HAP-1 (cell line): ENCODE data around the gene ACACA.
A peak's percentile ranks its signal among the peaks of the same experiment; 100 is the strongest.
"Not testable (repeated sequence)": the region's sequence is repeated elsewhere in the genome, so short reads cannot be mapped to it uniquely, and the experiment has no call there.

Experiments used
- DNase-seq, 2 experiments: peaks; one replicate each; pipeline ENCODE4 v3.0.0-alpha.2; 2016 to 2020; ENCODE audit warnings: low spot score in 2 of 2
- H3K27me3 ChIP-seq: fragments of 250-450 bp; sonication (Bioruptor Pico); 2 replicates; pipeline ENCODE4 v1.5.1; 2020; ENCODE audit warnings: low read depth, mild to moderate bottlenecking, moderate library complexity
- H3K36me3 ChIP-seq: fragments of 250-450 bp; sonication (Bioruptor Pico); replicated peaks from 2 replicates; pipeline ENCODE4 v1.5.1; 2020; ENCODE audit warnings: mild to moderate bottlenecking
- H3K4me1 ChIP-seq: fragments of 250-450 bp; sonication (Bioruptor Pico); 2 replicates; pipeline ENCODE4 v1.5.1; 2020; ENCODE audit warnings: mild to moderate bottlenecking
- H3K4me3 ChIP-seq: fragments of 250-450 bp; sonication (Bioruptor Pico); 2 replicates; pipeline ENCODE4 v1.5.1; 2020; ENCODE audit warnings: mild to moderate bottlenecking, moderate library complexity
- H3K9me3 ChIP-seq: fragments of 250-450 bp; sonication (Bioruptor Pico); 2 replicates; pipeline ENCODE4 v1.5.1; 2020; ENCODE audit warnings: mild to moderate bottlenecking, moderate library complexity
- in situ Hi-C: fragments of 300-500 bp; cut with MboI; formaldehyde crosslinking; loops from 3 replicates; pipeline ENCODE4 v1.14.3; 2020; ENCODE audit warnings: low sequenced_read_pairs, inconsistent platforms, mixed read lengths

Gene ACACA

DNA sequence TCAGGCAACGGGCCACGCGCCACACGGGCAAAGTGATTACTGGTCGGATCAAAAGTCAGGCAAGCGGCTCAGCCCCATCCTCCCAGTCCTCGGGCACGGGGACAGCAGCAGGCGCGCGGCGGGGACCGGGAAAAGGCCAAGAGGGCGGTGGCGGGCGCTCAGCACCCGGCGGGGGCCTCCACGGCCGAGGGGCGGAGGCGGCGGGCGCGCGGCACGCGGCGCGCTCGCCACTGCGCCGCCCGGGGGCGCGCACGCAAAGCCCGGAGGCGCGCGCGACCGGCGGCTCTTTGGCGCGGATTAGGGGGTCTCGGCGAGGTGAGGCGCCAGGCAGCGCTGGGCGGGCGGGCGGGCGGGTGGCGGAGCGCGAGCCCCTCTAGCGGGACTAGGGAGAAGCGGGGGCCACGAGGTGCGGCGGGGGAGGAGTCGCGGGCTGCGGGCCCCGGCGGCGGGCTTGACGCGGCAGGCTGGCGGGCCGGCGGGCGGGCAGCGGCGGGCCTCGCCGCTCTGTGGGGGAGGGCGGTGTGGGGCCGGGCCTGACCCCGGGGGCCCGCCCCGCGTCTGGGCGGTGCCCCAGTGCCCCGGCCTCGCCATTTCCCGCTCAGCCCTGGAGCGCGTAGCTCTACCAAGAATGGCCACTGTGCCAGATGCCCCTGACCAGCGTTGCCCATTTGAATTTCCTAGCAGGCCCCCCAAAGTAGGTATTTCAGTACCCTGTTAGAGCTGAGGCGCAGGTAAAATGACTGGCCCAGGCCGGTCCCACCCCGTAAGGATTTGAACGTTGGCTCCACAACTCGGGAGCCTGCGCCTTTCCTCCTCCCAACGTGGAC lies at the start of gene ACACA, which contains the start of gene TADA2A:
Gene ACACA (minus strand): TSS at position 202 of the 827 bp plus-strand sequence. CDS start 537 bp downstream, outside the sequence.
Gene TADA2A (plus strand): TSS at position 252 of the 827 bp plus-strand sequence. CDS start 4,480 bp downstream, outside the sequence.
- peak; percentile 78 to 86 for DNase-seq
- H3K27me3 ChIP-seq: no peaks in the 10 kb centered on the region
- H3K36me3 ChIP-seq: peaks cover 19% of the 10 kb centered on the region
- in situ Hi-C loops: no loop called here
- H3K4me3 ChIP-seq: peak within 1 kb of the TSS; percentile 77
- no peaks in the 10 kb centered on the region for H3K9me3 ChIP-seq
- H3K4me1 ChIP-seq: peaks cover 14% of the 10 kb centered on the region

DNA sequence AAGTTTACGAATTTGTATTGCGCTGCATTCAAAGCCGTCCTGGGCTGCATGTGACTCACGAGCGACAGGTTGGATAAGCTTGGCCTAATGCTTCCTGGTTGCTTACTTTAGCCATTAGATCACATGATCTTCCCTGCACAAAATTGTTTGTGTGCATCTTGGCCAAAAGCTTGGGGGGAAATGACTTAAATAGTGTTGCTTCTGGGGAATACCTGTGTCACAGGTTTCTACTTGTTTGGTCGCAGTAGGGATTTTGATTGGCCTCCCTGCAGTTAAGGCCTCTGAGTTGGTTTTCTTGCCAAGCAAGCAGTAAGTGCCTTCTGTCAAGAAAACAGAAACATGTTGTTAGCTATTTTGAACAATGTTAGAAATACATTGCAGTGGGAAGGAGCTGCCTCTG lies 43.5 kb upstream of the ACACA start:
- Histone ChIP-seq H3K27me3 (no peaks in the 10 kb centered on the region; the same call in 1 of the 2 replicates), H3K4me3 (no peak overlapping the region), H3K9me3 (no peaks in the 10 kb centered on the region), H3K4me1 (peaks cover 8% of the 10 kb centered on the region), H3K36me3 (peaks cover 14% of the 10 kb centered on the region; the same call in 1 of the 2 replicates)
- DNase-seq: no peak
- in situ Hi-C loops: no loop called here

DNA sequence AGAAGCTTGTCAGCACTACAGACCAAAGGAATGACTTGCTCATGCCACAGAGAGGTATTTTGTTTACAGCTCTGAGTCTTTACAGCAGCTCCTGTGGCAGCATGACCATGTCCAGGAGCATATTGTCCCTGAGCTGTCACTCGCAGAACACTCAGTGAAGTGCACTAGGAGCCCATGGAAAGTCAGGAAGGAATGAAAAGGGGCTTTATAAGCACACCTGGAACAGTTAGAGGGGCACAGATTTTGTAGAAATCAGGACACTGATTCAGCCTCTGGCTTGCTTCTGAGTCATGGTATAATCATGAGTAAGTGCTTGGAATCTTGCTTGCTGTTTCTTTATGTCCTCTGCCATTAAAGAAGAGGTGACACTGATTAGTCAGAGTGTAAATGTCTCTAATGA lies 41.0 kb upstream of the ACACA start:
- no peak for DNase-seq
- Histone ChIP-seq H3K9me3 (no peaks in the 10 kb centered on the region), H3K4me3 (no peak overlapping the region), H3K27me3 (no peaks in the 10 kb centered on the region; the same call in 1 of the 2 replicates), H3K4me1 (peaks cover 8% of the 10 kb centered on the region), H3K36me3 (peaks cover 20% of the 10 kb centered on the region)
- in situ Hi-C loops: no loop called here

DNA sequence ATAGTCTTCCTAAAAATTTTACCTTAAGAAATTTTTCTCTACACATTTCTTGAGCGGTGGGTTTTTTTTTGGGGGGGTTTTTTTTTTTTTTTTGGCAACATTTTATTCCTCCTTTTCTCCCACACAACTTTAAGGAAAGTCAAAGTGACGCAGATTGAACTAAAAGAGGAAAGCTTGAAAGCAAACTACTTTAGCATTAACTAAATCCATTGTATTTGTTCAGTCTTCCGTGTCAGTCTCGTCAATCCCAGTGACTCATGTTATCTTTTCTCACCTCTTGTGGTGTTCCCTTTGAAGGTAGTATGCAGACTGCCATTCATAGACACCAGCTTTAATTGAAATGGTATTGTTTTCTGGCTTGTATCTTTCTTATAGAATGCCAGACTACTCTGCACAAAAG lies 39.4 kb upstream of the ACACA start:
- Histone ChIP-seq H3K4me1 (peaks cover 8% of the 10 kb centered on the region), H3K36me3 (peaks cover 26% of the 10 kb centered on the region), H3K27me3 (no peaks in the 10 kb centered on the region; the same call in 1 of the 2 replicates), H3K9me3 (no peaks in the 10 kb centered on the region), H3K4me3 (no peak overlapping the region)
- DNase-seq: peak; percentile 22 to 81
- in situ Hi-C loops: no loop called here

DNA sequence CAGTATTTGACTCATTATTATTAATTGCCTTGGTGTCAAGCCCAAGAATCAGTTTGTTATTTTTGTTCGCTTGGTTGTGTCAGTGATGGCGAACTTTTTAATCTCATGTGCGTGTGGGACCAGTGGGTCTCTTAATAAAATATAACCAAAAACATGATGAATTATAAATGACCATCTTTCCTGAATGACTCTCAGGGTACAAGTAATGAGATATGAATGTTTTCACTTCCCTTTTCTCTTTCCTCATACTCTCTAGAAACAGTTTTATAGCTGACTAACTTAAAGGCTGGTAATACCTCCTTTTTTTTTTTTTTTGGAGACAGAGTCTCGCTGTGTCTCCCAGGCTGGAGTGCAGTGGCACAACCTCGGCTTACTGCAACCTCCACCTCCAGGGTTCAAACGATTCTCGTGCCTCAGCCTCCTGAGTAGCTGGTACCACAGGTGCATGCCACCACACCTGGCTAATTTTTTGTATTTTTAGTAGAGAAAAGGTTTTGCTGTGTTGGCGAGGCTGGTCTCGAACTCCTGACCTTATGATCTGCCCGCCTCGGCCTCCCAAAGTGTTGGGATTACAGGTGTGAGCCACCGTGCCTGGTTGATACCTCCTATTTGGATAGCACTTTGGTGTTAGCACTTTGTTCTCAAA lies 34.9 kb upstream of the ACACA start:
- peaks cover 46% of the 10 kb centered on the region for H3K36me3 ChIP-seq
- H3K4me3 ChIP-seq, DNase-seq, H3K9me3 ChIP-seq, in situ Hi-C loops, H3K27me3 ChIP-seq, H3K4me1 ChIP-seq: not testable (repeated sequence)

DNA sequence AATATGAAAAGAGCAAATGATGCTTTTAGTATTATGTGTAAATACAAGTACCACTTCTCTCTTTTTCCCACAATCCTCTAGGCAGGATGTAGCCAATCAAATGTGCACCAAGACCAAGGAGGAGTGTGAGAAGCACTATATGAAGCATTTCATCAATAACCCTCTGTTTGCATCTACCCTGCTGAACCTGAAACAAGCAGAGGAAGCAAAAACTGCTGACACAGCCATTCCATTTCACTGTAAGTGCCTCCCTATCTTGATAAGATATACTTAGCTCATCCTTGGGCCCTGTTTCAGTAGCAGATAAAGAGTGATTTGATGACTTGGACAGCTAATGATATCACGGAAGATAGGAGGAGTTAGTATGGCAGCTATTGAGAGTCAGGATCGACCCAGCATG lies 33.8 kb upstream of the ACACA start:
- Histone ChIP-seq H3K36me3 (peaks cover 46% of the 10 kb centered on the region), H3K27me3 (no peaks in the 10 kb centered on the region), H3K9me3 (no peaks in the 10 kb centered on the region), H3K4me3 (no peak overlapping the region), H3K4me1 (peaks cover under 1% of the 10 kb centered on the region)
- in situ Hi-C loops: no loop called here
- no peak for DNase-seq

DNA sequence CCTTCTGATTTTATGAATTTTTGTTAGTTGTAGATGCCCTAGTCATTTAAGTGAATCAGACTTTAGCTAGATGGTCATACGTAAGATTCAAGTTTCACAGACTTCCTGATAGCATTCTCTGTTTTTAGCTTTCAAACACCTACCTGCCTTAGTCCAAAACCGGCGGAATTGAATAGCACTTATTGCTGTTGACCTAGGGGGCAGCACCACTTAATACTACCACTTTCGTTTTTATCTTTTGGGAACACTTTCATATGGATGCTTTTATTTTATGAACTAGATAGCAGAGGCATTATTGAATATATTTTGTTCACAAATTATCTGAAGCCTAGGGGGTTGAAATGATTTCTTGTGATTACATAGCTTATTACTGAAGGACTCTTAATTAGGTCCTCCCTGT lies 31.5 kb upstream of the ACACA start:
- in situ Hi-C loops: no loop called here
- H3K36me3 ChIP-seq: peaks cover 44% of the 10 kb centered on the region
- DNase-seq: no peak

DNA sequence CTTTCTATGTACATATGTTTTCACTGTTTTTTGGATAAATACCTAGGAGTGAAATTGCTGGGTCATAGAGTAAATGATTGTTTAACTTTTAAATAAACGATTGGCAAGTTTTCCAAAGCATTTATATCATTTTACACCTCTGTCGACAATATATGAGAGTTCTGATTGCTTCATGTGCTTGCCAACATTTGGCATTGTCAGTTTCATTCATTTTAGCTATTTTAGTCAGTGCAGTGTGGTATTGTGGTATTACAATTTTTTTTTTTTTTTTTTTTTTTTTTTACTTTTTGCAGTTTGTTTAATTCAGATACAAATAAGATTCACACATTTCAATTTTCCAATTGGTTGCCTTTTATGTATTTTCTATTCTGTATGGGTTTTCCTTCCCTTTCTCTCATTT lies 26.0 kb upstream of the ACACA start:
- in situ Hi-C loops: no loop called here
- H3K36me3 ChIP-seq: peaks cover 37% of the 10 kb centered on the region
- no peak overlapping the region for H3K4me3 ChIP-seq
- no peaks in the 10 kb centered on the region for H3K9me3 ChIP-seq
- H3K27me3 ChIP-seq: no peaks in the 10 kb centered on the region
- no peak for DNase-seq
- 0 out of 2 replicates have a peak, but pooled peaks cover 4% of the 10 kb centered on the region for H3K4me1 ChIP-seq

More for the DNA sequence above, 31.5 kb upstream of the ACACA start:
- Histone ChIP-seq H3K4me1 (no peaks in the 10 kb centered on the region), H3K4me3 (no peak overlapping the region), H3K27me3 (no peaks in the 10 kb centered on the region), H3K9me3 (no peaks in the 10 kb centered on the region)

DNA sequence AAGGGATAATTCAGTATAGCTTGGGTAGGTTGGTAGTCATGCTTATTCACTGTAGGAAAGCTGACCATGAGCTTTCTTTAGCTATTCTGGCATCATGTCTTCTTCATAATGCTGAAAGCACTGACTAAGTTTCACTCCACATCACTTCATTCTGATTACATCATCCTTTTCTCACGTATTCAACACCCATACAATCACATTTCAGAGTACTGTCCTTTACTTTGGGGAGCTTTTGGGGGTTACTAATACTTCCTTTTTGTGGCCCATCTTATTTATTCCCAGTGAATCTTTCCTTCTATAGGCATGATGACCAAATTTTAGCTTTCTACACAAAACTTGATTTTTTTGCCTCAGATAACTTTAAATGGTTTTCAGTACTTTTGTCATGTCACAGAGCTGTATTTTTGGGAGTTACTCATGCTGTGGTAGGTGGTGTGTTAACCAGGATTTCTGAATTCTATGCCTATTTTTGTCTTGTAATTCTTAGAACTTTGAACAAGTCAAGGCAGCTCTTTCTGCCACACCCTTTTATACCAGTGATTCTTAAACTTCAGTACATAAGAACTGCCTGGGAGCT lies 23.5 kb upstream of the ACACA start:
- H3K4me3 ChIP-seq: no peak overlapping the region
- 0 out of 2 replicates have a peak, but pooled peaks cover 4% of the 10 kb centered on the region for H3K4me1 ChIP-seq
- peaks cover 58% of the 10 kb centered on the region for H3K36me3 ChIP-seq
- no peaks in the 10 kb centered on the region for H3K9me3 ChIP-seq
- no peaks in the 10 kb centered on the region for H3K27me3 ChIP-seq
- DNase-seq: no peak
- in situ Hi-C loops: no loop called here

DNA sequence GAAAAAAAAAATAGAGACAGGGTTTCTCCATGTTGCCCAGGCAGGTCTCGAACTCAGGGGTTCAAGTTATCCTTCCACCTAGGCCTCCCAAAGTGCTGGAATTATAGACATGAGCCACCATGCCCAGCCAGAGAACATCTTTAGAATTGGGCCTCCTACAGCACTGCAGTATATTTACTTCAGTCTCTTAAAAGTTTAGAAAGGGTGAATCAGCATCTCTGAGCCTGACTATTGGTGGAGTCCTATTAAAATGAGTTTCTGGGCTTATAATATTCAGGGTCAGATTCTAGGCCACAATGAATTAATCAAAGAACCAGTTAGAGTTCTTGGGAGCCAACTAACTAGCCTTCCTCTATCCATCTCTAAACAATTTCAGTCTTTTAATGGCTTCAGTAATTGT lies 22.8 kb upstream of the ACACA start:
- Histone ChIP-seq H3K9me3 (no peaks in the 10 kb centered on the region), H3K4me1 (0 out of 2 replicates have a peak, but pooled peaks cover 4% of the 10 kb centered on the region), H3K36me3 (peaks cover 65% of the 10 kb centered on the region), H3K4me3 (no peak overlapping the region), H3K27me3 (no peaks in the 10 kb centered on the region)
- in situ Hi-C loops: no loop called here
- no peak for DNase-seq

DNA sequence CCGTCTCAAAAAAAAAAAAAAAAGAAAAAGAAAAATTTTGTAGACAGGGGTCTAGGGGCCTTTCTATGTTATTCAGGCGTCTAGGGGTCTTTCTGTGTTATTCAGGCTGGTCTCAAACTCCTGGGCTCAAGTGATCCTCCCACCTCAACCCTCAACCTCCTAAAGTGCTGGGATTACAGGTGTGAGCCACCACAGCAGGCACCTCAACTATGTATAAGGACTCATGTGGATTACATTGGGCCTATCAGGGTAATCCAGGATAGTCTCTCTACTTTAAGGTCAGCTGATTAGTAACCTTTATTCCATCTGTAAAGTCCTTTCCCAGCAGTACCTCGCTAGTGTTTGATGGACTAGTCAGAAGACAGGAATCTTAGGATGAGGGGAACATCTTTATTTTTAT lies 22.4 kb upstream of the ACACA start:
- no peak for DNase-seq
- H3K36me3 ChIP-seq: peaks cover 69% of the 10 kb centered on the region
- H3K4me1 ChIP-seq: 0 out of 2 replicates have a peak, but pooled peaks cover 4% of the 10 kb centered on the region
- H3K9me3 ChIP-seq: no peaks in the 10 kb centered on the region
- no peak overlapping the region for H3K4me3 ChIP-seq
- in situ Hi-C loops: no loop called here
- no peaks in the 10 kb centered on the region for H3K27me3 ChIP-seq

DNA sequence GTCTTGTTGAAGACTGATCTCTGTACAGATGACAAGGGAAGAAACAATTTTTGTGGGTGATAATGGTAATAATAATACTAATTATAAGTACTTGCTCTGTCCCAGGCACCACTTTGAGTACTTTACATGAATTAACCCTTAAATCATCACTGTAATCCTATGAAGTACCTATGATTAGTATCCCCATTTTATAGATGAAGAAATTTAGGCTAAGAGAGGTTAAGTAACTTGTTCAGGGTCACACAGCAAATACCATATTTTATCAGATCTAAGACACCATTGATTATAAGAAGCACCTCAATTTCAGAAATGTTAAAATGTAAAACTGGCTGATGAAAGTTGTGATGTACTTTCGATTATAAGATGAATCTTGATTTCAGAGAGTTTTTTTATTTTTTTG lies 18.6 kb upstream of the ACACA start:
- no peaks in the 10 kb centered on the region for H3K9me3 ChIP-seq
- no peak overlapping the region for H3K4me3 ChIP-seq
- in situ Hi-C loops: no loop called here
- H3K4me1 ChIP-seq: 0 out of 2 replicates have a peak, but pooled peaks cover 3% of the 10 kb centered on the region
- H3K36me3 ChIP-seq: peaks cover 62% of the 10 kb centered on the region
- no peaks in the 10 kb centered on the region for H3K27me3 ChIP-seq
- DNase-seq: no peak

DNA sequence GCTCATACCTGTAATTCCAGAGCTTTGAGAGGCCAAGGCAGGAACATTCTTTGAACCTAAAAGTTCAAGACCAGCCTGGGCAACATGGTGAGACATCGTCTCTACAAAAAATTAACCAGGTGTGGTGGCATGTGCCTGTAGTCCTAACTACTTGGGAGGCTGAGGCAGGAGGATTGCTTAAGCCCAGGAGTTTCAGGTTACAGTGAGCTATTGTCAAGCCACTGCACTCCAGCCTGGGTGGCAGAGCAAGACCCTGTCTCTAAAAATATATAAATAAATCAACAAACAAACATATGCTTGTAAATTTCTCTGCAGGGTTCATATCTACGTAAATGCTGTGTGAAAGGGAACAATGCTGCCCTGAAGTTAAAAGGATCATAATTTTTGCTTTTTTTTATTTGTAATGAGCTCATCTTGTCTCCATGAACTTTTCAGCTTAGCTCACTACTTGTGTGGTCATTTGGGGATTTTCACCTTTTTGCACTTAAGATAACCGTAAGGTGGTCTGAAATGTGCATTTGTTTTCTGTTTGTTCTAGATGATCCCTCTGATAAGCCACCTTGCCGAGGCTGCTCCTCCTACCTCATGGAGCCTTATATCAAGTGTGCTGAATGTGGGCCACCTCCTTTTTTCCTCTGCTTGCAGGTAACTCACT lies 16.5 kb upstream of the ACACA start:
- Histone ChIP-seq H3K4me3 (no peak overlapping the region), H3K27me3 (no peaks in the 10 kb centered on the region), H3K36me3 (peaks cover 51% of the 10 kb centered on the region), H3K9me3 (no peaks in the 10 kb centered on the region), H3K4me1 (no peaks in the 10 kb centered on the region)
- in situ Hi-C loops: no loop called here
- no peak for DNase-seq
